ENCODE data around the gene ZNF334.

The ZNF334 gene

DNA sequence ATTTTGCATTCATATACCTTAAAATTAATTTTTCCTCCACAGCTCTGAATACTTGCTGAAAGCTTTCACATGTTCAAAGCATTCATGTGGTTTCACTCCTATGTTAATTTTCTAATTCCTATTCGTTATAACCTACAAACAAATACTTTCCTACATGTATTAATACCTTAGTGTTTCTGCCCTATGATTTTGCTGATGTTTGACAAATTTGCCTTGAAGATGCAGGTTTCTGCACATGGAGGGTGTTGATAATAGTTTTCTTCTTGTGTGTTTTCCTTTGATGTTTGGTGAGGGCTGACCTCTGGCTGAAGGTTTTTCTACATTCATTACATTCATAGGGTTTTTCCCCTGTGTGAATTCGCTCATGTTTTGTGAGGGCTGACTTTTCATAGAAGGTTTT is 57.6 kb downstream of the ZNF334 start:
- H3K27ac ChIP-seq (ENCODE audit: poor library complexity, severe bottlenecking), result no peak overlapping the region
- peaks cover 6% of the 10 kb centered on the region for H3K9me3 ChIP-seq (ENCODE audit: severe bottlenecking)
- DNase-seq (ENCODE audit: low spot score), result no peak
- no peak overlapping the region for H3K4me3 ChIP-seq (ENCODE audit: severe bottlenecking)
- H3K27me3 ChIP-seq (ENCODE audit: insufficient read depth, poor library complexity, severe bottlenecking), result peaks cover 22% of the 10 kb centered on the region
- TF ChIP-seq, protein P1, sequence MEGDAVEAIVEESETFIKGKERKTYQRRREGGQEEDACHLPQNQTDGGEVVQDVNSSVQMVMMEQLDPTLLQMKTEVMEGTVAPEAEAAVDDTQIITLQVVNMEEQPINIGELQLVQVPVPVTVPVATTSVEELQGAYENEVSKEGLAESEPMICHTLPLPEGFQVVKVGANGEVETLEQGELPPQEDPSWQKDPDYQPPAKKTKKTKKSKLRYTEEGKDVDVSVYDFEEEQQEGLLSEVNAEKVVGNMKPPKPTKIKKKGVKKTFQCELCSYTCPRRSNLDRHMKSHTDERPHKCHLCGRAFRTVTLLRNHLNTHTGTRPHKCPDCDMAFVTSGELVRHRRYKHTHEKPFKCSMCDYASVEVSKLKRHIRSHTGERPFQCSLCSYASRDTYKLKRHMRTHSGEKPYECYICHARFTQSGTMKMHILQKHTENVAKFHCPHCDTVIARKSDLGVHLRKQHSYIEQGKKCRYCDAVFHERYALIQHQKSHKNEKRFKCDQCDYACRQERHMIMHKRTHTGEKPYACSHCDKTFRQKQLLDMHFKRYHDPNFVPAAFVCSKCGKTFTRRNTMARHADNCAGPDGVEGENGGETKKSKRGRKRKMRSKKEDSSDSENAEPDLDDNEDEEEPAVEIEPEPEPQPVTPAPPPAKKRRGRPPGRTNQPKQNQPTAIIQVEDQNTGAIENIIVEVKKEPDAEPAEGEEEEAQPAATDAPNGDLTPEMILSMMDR (IDR thresholded peaks at IDR 0.05; ENCODE audit: poor library complexity, severe bottlenecking), result no peak
- no peaks in the 10 kb centered on the region for H3K36me3 ChIP-seq (ENCODE audit: low read depth)
- no peak for ATAC-seq (ENCODE audit: low read depth)
- no peaks in the 10 kb centered on the region for H3K4me1 ChIP-seq (ENCODE audit: insufficient read depth, poor library complexity, severe bottlenecking)

Data from RWPE2 (cell line).